HUES64 (cell line): ENCODE results near the gene WDR33.
"Not testable (repeated sequence)": the region's sequence is repeated elsewhere in the genome, so short reads cannot be mapped to it uniquely, and the experiment has no call there.

ENCODE experiments used
- H3K27ac ChIP-seq: 2 replicates; pipeline ENCODE4 v1.7.0; 2013; ENCODE audit warnings: low read depth, low read length, inconsistent platforms
- H3K27me3 ChIP-seq: 2 replicates; pipeline ENCODE4 v1.6.1; 2013; ENCODE audit warnings: mild to moderate bottlenecking, low read length; ENCODE audit not compliant: insufficient read depth
- H3K36me3 ChIP-seq: 2 replicates; pipeline ENCODE4 v1.6.1; 2013; ENCODE audit warnings: mild to moderate bottlenecking, low read length; ENCODE audit not compliant: insufficient read depth
- H3K4me1 ChIP-seq: 2 replicates; pipeline ENCODE4 v1.6.1; 2013; ENCODE audit warnings: mild to moderate bottlenecking, low read length, moderate library complexity; ENCODE audit not compliant: insufficient read depth
- H3K4me3 ChIP-seq: 2 replicates; pipeline ENCODE4 v1.5.1; 2013; ENCODE audit warnings: mild to moderate bottlenecking, low read length, moderate library complexity
- H3K9ac ChIP-seq: 2 replicates; pipeline ENCODE4 v1.6.1; 2013; ENCODE audit warnings: mild to moderate bottlenecking, low read depth, low read length
- H3K9me3 ChIP-seq: 2 replicates; pipeline ENCODE4 v1.6.1; 2013; ENCODE audit warnings: low read depth, low read length; ENCODE audit not compliant: insufficient read depth
- WGBS: fragments of 150-250, 120-280 bp; methylation state at CpG from one replicate; pipeline ENCODE4 v1.1.7; 2013; ENCODE audit warnings: missing lambda C conversion rate; 5-methylcytosine and 5-hydroxymethylcytosine counted together

Gene WDR33

GRCh38 chr2:127834951-127835350, 24.0 kb upstream of the WDR33 start:
- Histone ChIP-seq H3K36me3 (no peaks in the 10 kb centered on the region), H3K4me3 (no peak overlapping the region), H3K27ac (no peak overlapping the region), H3K9me3 (no peaks in the 10 kb centered on the region), H3K4me1 (peaks cover 4% of the 10 kb centered on the region; the same call in 1 of the 2 replicates), H3K27me3 (no peaks in the 10 kb centered on the region), H3K9ac (no peak overlapping the region)
- 85% methylated on average over 3 of the region's 3 CpGs for WGBS

GRCh38 chr2:127829845-127830246, 18.9 kb upstream of the WDR33 start:
- 43% methylated on average over 3 of the region's 5 CpGs for WGBS

GRCh38 chr2:127826708-127827107, 15.7 kb upstream of the WDR33 start:
- not testable (repeated sequence) for H3K27ac ChIP-seq, H3K36me3 ChIP-seq, H3K27me3 ChIP-seq, H3K9ac ChIP-seq, H3K4me3 ChIP-seq
- WGBS: 98% methylated on average over 2 of the region's 2 CpGs
- Histone ChIP-seq H3K4me1 (peaks cover 10% of the 10 kb centered on the region; the same call in 1 of the 2 replicates), H3K9me3 (peaks cover 29% of the 10 kb centered on the region)

More at GRCh38 chr2:127829845-127830246, 18.9 kb upstream of the WDR33 start:
- Histone ChIP-seq H3K9me3 (peaks cover 25% of the 10 kb centered on the region), H3K36me3 (no peaks in the 10 kb centered on the region), H3K27ac (peak overlapping the region; percentile 61; the same call in 1 of the 2 replicates), H3K4me1 (peaks cover 10% of the 10 kb centered on the region; the same call in 1 of the 2 replicates), H3K4me3 (no peak overlapping the region), H3K9ac (peak overlapping the region; percentile 11; the same call in 1 of the 2 replicates), H3K27me3 (no peaks in the 10 kb centered on the region)

GRCh38 chr2:127826047-127826446, 15.1 kb upstream of the WDR33 start:
- H3K27ac ChIP-seq: no peak overlapping the region
- H3K27me3 ChIP-seq: no peaks in the 10 kb centered on the region
- H3K9ac ChIP-seq: no peak overlapping the region
- 96% methylated on average over 12 of the region's 12 CpGs for WGBS
- H3K9me3 ChIP-seq: peaks cover 36% of the 10 kb centered on the region
- no peaks in the 10 kb centered on the region for H3K36me3 ChIP-seq
- peaks cover 10% of the 10 kb centered on the region; the same call in 1 of the 2 replicates for H3K4me1 ChIP-seq
- no peak overlapping the region for H3K4me3 ChIP-seq

- no peak overlapping the region for H3K27ac ChIP-seq
- WGBS: 84% methylated on average over 6 of the region's 6 CpGs
- no peaks in the 10 kb centered on the region for H3K36me3 ChIP-seq
- H3K4me1 ChIP-seq: no peaks in the 10 kb centered on the region
- peaks cover 31% of the 10 kb centered on the region for H3K9me3 ChIP-seq
- no peak overlapping the region for H3K9ac ChIP-seq
- H3K27me3 ChIP-seq: no peaks in the 10 kb centered on the region
- no peak overlapping the region for H3K4me3 ChIP-seq
These were observed 9.2 kb upstream of the WDR33 start for GRCh38 chr2:127820080-127820668.

- Histone ChIP-seq H3K27me3 (no peaks in the 10 kb centered on the region), H3K36me3 (no peaks in the 10 kb centered on the region), H3K9ac (no peak overlapping the region), H3K4me3 (no peak overlapping the region), H3K4me1 (no peaks in the 10 kb centered on the region), H3K9me3 (peaks cover 31% of the 10 kb centered on the region), H3K27ac (no peak overlapping the region)
- 92% methylated on average over 8 of the region's 8 CpGs for WGBS
These were observed 7.9 kb upstream of the WDR33 start for GRCh38 chr2:127818794-127819425.

- Histone ChIP-seq H3K9ac (no peak overlapping the region), H3K9me3 (peaks cover 31% of the 10 kb centered on the region), H3K27me3 (no peaks in the 10 kb centered on the region), H3K27ac (no peak overlapping the region), H3K4me3 (no peak overlapping the region), H3K4me1 (no peaks in the 10 kb centered on the region), H3K36me3 (no peaks in the 10 kb centered on the region)
- 80% methylated on average over 5 of the region's 5 CpGs for WGBS
These were observed 7.3 kb upstream of the WDR33 start for GRCh38 chr2:127818241-127818640.

- no peak overlapping the region for H3K27ac ChIP-seq
- peaks cover 6% of the 10 kb centered on the region for H3K9me3 ChIP-seq
- no peak overlapping the region for H3K9ac ChIP-seq
- 93% methylated on average over 1 of the region's 1 CpG for WGBS
- no peaks in the 10 kb centered on the region for H3K36me3 ChIP-seq
- no peaks in the 10 kb centered on the region for H3K27me3 ChIP-seq
- H3K4me3 ChIP-seq: no peak overlapping the region
- peaks cover 3% of the 10 kb centered on the region; the same call in 1 of the 2 replicates for H3K4me1 ChIP-seq
These were observed 3.7 kb upstream of the WDR33 start for GRCh38 chr2:127814677-127815076.

GRCh38 chr2:127812441-127812840, 1.5 kb upstream of the WDR33 start:
- not testable (repeated sequence) for H3K4me3 ChIP-seq, H3K36me3 ChIP-seq, H3K9me3 ChIP-seq, H3K9ac ChIP-seq, H3K27me3 ChIP-seq, H3K27ac ChIP-seq
- H3K4me1 ChIP-seq: peaks cover 13% of the 10 kb centered on the region
- WGBS: 90% methylated on average over 3 of the region's 3 CpGs

GRCh38 chr2:127811397-127812321, 688 bp upstream of the WDR33 start:
- H3K4me1 ChIP-seq: peaks cover 15% of the 10 kb centered on the region

GRCh38 chr2:127810156-127810618, 784 bp downstream of the WDR33 start:
- Histone ChIP-seq H3K27ac (peak overlapping the region; percentile 91), H3K27me3 (no peaks in the 10 kb centered on the region), H3K4me3 (peak overlapping the region; percentile 85), H3K9me3 (no peaks in the 10 kb centered on the region), H3K36me3 (no peaks in the 10 kb centered on the region), H3K4me1 (peaks cover 15% of the 10 kb centered on the region), H3K9ac (peak overlapping the region; percentile 85)
- WGBS: 0% methylated on average over 10 of the region's 10 CpGs

More at GRCh38 chr2:127811397-127812321, 688 bp upstream of the WDR33 start:
- Histone ChIP-seq H3K4me3 (peak overlapping the region; percentile 85), H3K36me3 (no peaks in the 10 kb centered on the region), H3K9ac (peak overlapping the region; percentile 85), H3K9me3 (no peaks in the 10 kb centered on the region), H3K27me3 (no peaks in the 10 kb centered on the region), H3K27ac (peak overlapping the region; percentile 91)
- WGBS: 58% methylated on average over 34 of the region's 34 CpGs
